GM19395 (cell line): ENCODE results near the gene TAF12.
"Not testable (repeated sequence)": the region's sequence is repeated elsewhere in the genome, so short reads cannot be mapped to it uniquely, and the experiment has no call there.

Experiments used
- ATAC-seq: cut with Tn5 transposase; IDR thresholded peaks from one replicate; pipeline ENCODE4 v1.9.1; 2021; ENCODE audit warnings: mild to moderate bottlenecking, moderate library complexity; ENCODE audit not compliant: unreplicated experiment

TAF12 gene, protein sequence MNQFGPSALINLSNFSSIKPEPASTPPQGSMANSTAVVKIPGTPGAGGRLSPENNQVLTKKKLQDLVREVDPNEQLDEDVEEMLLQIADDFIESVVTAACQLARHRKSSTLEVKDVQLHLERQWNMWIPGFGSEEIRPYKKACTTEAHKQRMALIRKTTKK

DNA sequence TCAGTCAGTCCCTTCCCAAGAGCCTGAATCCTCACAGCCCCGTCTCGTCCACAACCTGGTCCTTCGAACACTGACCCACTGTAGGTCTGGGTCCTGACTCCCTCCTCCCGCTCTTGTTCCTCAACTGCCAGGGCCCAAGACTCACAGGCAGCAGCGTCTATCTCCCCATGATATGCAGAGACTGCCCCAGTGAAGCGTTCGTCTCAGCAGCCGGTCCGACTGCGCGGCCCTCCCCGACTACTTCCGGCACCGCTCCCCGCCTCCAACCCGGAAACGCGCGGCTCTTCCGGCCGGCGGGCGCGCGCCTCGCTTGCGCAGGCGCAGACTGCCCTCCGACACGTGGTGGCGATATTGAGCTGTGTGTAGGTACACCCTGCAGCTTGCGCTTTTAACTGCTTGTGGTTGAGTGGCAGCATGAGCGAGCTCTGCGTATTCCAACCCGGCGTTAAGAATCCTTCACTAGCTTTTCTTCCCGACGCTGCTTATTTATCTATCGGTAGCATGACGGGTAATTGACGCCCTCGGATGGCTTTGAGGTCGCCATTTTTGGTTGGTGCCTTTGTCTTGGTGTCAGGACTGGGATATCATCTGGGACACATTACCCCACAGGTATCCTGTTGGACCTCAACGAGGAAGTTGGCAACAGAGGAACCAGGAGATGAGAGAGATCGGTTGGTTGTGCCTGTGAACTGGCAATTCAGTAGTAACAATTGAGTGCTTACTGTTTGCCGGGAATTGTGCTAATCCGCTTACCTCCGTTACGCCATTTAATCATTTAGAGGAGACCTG is at the start of gene TAF12:
TSS of gene TAF12 (minus strand) at position 221 of the 789 bp plus-strand sequence. CDS start 20,986 bp downstream, outside the sequence.
- peak; percentile 78 for ATAC-seq

DNA sequence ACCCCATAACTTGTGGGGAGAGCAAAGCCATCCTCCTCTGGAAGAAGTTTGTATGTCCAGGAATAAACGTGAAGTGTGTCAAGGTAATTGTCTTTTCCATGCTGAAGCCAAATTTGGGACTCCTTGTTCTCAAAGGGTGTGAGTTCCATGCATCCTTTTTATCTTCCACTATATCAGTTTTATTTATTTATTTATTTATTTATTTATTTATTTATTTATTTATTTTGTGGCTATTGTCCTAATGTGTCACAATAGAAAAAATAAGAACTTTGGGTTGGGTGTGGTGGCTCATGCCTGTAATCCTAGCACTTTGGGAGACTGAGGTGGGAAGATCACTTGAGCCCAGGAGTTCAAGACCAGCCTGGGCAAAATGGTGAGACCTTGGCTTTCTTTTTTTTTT is 48.8 kb upstream of the TAF12 start:
- not testable (repeated sequence) for ATAC-seq

DNA sequence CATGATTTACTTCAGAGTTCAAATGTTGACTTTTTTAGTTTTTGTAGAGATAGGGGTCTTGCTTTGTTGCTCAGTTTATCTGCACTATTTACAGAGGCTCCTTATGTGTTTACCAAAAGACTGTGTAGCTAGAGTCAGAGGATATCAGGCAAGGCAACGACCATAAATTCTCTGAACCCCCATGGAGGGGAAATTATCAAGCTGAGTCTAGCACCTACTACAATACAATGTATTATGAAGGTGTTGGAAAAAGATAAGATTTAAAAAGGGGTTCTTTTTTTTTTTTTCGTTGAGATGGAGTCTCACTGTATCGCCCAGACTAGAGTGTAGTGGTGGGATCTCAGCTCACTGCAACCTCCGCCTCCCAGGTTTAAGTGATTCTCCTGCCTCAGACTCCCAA is 42.1 kb upstream of the TAF12 start:
- no peak for ATAC-seq

DNA sequence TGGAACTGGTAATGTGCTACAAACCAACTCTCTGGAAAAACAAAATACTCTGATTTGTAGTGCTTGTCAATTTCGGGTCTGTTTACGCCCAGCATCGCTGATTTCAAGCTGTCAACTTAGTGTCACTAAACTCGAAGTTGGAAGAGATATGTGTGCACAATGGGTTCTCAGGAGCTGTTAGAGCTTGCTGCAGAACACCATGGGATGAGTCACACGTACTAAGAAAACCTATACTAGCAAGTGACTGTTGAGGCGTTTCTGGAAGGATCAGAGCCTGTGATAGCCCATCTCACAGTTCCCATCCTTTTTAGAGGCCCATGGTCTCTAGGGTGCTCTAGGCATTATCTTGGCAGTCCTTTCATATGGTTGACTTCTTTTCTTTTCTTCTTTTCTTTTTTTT is 40.0 kb upstream of the TAF12 start:
- ATAC-seq = no peak

DNA sequence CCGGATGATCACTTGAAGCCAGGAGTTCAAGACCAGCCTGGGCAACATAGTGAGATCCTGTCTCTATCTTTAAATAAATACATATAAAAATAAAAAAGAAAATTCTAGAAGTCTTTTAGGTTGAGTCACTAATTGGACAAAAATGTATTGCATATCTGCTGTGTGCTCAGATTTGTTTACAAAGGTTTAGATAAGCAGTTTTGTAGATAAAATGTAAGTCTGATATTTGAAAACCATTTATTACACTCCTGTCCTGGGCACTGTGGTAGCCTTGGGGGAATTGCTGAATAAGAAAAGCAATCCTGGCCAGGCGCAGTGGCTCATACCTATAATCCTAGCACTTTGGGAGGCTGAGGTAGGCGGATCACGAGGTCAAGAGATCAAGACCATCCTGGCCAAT is 37.3 kb upstream of the TAF12 start:
- ATAC-seq = no peak

DNA sequence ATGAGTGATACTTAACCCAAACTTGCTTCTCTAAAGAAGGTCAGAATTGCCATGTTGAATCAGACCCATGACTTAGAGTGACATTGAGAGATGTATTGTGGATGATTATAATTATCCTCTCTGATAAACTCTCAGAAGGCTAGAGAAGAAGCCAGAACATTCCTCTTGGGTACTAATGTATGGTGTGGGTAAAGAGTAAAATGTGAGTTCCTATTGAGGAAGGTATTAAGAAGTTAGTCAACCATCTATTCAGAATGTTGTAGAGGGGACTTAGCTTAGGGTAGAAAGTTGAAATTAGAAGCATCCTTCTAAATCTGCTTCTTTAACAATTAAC is 33.0 kb upstream of the TAF12 start:
- ATAC-seq = no peak

DNA sequence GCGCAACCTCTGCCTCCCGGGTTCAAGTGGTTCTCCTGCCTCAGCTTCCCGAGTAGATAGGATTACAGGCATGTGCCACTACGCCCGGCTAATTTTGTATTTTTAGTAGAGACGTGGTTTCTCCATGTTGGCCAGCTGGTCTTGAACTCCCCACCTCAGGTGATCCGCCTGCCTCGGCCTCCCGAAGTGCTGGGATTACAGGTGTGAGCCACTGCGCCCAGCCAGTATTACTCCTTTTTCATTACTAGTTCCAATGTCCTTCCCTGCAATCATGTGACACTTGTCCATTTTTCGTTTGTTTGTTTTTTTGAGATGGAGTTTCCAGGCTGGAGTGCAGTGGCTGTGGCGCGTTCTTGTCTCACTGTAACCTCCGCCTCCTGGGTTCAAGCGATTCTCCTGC is 30.1 kb upstream of the TAF12 start:
- ATAC-seq = not testable (repeated sequence)

DNA sequence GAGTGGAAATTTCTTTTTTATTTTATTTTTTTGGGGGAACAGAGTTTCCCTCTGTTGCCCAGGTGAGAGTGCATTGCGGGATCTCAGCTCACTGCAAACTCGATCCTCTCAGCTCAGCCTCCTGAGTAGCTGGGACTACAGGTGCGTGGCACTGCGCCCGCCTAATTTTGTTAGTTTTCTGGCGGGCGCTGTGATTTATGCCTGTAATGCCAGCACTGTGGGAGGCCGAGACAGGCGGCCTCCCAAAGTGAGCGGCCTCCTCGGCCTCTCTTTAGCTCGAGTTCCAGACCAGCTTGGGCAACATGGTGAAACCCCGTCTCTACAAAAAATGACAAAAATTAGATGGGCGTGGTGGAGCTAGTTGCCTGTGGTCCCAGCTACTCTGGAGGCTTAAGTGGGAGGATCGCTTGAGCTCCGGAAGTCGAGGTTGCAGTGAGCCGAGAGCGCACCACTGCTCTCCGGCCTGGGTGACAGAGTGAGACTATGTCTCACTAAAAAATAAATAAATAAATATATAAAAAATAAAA is 28.4 kb upstream of the TAF12 start:
- ATAC-seq = no peak

DNA sequence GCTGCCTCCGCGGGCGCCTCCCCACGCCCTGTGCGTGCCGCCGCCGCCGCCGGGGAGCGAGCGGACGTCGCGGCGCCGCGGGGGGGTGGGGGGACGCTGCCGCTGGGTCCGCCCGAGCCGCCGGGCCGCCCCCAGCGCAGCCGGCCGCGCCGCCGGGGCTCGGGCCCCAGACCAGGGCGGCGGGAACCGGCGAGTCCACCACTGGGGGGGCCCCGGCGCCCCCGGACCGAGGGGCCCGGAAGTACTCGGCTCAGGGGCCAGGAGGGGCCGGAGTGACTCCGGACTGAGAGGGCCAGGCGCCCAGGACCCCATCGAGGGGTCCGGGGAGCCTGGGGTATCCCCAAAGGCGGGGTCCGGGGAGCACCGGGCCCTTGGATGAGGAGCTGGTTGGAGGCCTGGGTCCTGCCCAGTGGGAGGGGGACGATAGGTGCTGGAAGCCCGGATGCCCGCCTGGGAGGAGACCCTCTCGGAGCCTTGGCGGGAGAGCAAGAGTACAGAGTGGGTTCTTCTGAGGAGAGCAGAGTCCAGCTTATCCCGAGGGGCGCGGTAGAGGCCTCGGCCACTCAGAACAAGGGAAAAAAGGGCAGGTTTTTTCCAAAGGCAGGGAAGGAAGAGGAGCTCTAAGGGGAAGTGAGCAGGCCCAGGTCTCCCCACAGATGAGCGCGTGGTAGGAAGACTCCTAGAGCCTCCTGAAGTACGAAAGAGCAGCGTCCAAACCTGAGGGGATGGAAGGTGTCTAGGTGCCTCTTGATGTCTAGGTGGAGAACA is 26.3 kb upstream of the TAF12 start:
- peak; percentile 43 for ATAC-seq

DNA sequence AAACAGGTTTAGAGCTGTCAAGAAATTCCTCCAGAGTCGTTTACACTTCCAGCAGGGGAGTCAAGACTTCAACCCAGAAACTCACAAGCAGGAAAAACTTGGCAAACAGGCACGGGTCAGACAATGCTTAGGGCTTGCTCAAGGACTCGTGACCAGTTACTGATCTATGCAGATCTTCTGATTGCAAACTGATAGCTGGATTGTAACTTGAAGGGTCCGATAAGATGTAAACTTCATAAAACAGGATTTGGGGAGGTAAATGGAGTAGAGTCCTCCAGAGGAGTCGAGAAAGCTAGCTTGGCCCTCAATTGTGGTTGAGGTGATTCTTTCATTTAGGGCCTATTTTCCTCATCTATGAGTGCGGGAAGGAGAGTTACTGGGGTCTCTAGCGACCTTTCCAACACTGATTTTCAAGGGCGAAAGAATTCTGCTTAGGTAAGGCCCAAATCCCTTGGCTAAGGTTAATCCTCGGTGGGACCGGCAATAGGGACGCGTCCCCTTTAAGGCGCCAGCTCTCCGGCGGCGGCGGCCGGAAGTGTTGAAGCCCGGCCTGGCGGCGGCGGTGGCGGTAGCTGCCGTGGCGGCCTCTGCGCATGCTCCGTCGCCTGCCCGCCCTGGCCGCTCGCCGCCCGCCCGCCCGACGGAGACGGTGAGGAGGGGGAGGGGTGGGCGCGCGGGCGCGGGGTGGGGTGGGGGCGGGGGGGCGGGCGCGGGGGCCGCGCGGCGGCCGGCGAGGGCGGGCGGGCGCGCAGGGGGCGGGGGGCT is 25.5 kb upstream of the TAF12 start, which contains the start of gene GMEB1:
TSS of gene GMEB1 (plus strand) at position 594 of the 765 bp plus-strand sequence. CDS start 14,829 bp downstream, outside the sequence.
- peak; percentile 64 for ATAC-seq

DNA sequence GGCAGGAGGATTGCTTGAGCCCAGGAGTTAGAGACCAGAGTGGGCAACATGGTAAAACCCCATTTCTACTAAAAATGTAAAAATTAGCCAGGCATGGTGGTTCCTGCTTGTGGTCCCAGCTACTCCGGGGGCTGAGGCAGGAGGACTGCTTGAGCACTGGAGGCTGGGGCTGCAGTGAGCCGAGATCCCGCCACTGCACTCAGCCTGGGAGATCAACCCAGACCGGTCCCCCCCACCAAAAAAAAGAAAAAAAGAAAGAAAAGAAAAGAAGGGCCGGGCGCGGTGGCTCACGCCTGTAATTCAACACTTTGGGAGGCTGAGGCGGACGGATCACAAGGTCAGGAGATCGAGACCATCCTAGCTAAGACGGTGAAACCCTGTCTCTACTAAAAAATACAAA is 23.9 kb upstream of the TAF12 start:
- ATAC-seq = no peak

DNA sequence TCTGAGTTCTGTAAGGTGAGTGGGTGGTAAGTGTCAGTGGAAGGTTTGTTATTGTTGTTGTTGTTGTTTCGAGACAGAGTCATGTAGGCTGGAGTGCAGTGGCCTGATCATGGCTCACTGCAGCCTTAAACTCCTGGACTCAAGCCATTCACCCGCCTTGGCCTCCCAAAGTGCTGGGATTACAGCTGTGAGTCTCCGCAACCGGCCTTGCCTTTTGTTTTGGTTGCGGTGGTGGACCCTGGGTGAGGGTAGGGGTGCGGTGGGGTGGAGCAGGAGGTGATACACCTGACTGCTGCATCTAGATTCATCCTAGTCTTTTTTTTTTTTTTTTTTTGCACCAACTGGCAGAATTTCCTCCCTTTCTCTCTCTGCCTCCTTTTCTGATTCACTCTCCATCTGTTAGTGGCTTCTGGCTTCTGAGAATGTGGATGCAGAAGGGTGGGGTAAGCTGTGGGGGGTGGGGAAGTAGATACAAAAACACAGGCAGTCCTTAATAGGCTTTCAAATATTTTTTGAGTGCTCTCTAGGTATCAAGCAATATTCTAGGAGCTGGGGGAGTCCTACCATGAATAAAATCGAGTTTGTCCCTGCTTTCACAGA is 21.1 kb upstream of the TAF12 start:
- ATAC-seq = no peak

DNA sequence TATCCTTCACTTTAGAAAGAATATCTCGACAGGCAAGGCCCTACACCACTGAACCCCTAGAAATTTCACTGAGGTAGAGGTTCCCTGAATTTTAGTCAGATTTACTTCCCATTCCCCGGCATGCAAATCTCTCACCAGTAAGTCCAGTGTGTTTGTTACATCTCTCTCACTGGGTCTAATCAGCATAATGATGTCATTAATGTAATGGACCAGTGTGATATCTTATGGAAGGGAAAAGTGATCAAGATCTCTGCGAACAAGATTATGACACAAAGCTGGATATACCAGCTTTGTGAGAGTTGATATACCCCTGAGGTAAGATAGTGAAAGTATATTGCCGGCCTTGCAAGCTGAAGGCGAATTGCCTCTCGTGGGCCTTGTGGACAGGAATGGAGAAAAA is 13.5 kb upstream of the TAF12 start:
- no peak for ATAC-seq

DNA sequence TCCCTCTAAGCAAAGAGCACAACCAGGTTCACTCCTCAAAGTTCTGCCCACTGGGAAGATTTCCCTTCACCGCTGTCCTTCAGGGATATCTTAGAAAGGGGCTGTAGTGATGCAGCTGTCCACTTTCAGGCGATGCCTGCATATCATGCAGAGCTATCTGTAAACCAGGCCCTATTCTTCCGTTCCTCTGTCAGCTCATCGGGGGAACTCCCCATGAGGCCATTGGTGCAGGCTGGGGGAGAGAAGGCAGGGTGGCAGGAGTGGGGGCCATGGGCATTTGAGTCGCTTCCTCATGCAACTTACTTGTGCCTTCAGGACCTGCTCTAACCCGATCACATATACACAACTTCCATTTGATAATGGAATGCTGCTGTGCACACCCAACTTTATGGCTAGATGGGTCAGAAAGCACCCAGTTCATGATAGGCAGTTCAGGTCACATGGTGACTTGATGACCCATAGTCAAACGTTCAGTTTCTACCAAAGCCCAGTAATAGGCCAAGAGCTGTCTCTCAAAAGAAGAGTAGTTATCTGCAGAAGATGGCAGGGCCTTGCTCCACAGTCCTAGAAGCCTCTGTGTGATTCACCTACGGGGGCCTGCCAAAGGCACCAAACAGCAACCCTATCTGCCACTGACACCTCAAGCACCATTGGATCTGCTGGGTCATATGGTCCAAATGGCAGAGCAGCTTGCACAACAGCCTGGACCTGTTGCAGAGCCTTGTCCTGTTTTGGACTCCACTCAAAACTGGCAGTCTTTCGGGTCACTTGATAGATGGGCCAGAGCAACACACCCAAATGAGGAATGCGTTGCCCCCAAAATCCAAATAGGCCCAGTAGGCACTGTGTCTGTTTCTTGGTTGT is 12.8 kb upstream of the TAF12 start:
- ATAC-seq = not testable (repeated sequence)

DNA sequence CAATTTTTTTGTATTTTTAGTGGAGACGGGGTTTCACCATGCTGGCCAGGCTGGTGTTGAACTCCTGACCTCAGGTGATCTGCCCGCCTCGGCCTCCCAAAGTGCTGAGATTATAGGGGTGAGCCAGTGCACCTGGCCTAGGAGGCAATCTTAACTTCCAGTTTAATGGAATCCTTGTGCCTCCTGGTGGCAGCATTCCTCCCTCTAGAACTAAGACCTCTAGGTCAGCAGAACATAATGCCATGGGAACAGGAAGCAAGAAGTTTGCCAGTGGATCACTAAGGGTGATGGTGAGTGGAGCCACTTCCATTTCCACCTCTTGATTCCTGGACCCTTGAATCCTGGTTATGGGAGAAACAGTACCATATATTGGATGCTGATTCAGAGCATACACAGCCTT is 11.0 kb upstream of the TAF12 start:
- ATAC-seq = not testable (repeated sequence)

DNA sequence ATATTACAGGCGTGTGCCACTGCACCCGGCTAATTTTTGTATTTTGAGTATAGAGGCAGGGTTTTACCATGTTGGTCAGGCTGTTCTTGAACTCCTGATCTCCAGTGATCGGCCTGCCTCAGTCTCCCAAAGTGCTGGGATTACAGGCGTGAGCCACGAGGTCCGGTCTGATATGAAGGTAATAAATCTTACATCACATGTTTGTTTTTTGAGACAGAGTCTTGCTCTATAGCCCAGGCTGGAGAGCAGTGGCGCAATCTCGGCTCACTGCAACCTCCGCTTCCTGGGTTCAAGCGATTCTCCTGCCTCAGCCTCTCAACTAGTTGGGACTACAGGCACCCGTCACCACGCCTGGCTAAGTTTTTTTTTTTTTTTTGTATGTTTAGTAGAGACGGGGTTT is 10.2 kb upstream of the TAF12 start:
- ATAC-seq = not testable (repeated sequence)

DNA sequence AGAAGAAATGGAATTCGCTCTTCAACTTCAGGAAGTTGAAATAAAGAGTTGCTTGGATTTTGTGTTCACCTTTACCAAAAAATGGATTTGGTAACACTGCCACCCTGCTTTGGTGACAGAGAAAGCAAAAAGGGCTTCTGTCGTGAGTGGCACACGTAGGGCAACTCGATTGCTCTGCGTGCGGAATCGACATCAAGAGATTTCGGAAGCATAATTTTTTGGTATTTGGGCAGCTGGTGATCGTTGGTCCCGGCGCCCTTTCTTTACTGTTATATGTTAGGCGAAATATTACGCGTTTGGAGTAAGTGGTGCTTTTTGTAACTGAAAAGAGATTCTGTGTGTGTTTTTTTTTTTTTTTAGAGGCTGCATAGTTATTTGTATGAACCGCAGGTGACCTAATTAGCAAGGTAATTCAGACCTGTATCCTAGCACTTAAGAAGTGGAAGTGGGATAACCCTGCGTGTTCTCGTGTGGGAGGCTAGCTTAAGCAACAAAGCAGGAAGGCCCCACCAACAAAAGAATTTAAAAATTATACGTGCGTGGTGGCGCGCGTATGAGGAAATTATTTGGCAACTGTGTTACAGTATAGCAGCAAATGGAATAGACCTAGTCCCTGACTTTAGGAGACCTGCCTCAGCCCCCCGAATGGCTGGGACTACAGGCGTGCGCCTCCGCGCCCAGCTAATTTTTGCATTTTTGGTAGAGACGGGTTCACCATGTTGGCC is 5.8 kb upstream of the TAF12 start, which contains the start of gene RNU11:
TSS of gene RNU11 (plus strand) at position 127 of the 725 bp plus-strand sequence.
- peak; percentile 61 for ATAC-seq

DNA sequence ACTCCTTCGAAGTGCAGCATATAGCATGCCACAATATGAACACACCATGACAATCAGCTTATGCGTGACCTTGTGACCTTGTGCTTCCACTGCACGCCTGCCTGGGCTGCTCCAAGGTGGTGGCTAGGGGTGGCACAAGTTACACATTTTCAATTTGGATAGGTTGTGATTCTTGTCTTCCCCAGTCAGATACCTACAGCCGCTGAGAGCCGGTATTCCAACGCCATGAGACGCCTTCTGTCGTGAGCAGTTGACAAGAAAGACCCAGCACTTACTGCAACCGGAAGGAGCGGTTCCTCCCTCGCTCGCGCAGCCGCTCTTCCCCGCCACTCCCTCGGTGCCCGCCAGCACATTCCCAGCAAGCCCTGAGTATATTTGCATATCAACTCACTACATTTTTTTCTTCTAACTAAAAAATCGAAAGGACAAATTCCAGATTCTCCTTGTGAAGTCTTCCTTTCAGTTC is 5.2 kb upstream of the TAF12 start:
- peak; percentile 77 for ATAC-seq

DNA sequence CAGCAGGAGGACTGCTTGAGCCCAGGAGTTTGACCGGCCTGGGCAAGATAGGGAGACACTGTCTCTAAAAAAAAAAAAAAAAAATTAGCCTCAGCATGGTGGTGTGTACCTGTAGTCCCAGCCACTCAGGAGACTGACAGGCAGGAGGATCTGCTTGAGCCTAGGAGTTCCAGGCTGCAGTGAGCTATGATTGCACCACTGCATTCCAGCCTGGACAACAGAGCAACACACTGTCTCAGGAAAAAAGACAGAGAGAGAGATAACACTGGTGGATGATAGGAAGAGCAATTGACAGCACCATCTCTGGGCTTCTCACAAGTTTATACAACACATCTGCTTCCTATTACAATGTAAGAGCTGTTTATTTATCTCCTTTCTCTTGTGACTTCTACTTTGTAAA is 3.2 kb upstream of the TAF12 start:
- no peak for ATAC-seq
